ENCODE results near the gene HPCA.

GRCh38 chr1:32878637-32879041, 7.7 kb upstream of the HPCA start:
- no peak for TF ChIP-seq EZH2phosphoT487 (IDR thresholded peaks at IDR 0.05; ENCODE audit: insufficient read depth, low read depth)
- no peak for TF ChIP-seq EZH2 (IDR thresholded peaks at IDR 0.05; ENCODE audit: insufficient read depth, poor library complexity, severe bottlenecking)

Measured in GM23248 (cell line).